PC-9 (cell line): Measurements from ENCODE around the gene SPATA12. TPM values are rescaled to one million over a fixed set of nuclear protein-coding genes. Genes with fewer than 3 reads are reported as not detected.

Source experiments
- BruUV-seq: library from RNA; stranded (reverse); fragments of 400-500 nt; replicated peaks from 2 replicates; lab custom pipeline; 2021; lab: Mats Ljungman, UMichigan
- CTCF ChIA-PET: fragments of 300-600 bp; sonication (Branson Sonifier 250); formaldehyde crosslinking; loops from one replicate; lab custom pipeline; 2022; ENCODE audit warnings: antibody characterized with exemption; lab: Charles Lee
- POLR2A ChIA-PET: fragments of 300-600 bp; sonication (Branson Sonifier 250); formaldehyde crosslinking; loops from one replicate; lab custom pipeline; 2022; ENCODE audit warnings: antibody characterized with exemption; ENCODE audit not compliant: unreplicated experiment; lab: Charles Lee
- DNase-seq, 2 experiments: peaks; one replicate each; pipeline versions ENCODE4 v3.0.0 to v3.0.0-alpha.2; 2015 to 2022; ENCODE audit warnings: mixed read lengths in 1 of 2
- H2AFZ ChIP-seq: fragments of 200-600 bp; sonication (generic); 2 replicates; pipeline ENCODE4 v1.8.1; 2017; ENCODE audit warnings: antibody characterized with exemption
- H3F3A ChIP-seq: fragments of 200-600 bp; sonication (generic); 2 replicates; pipeline ENCODE4 v1.8.1; 2017; ENCODE audit warnings: antibody characterized with exemption, mild to moderate bottlenecking, low read depth; ENCODE audit not compliant: insufficient read depth
- H3K27ac ChIP-seq: fragments of 200-600 bp; sonication (generic); 2 replicates; pipeline ENCODE4 v1.6.1; 2016; ENCODE audit warnings: mixed run types
- H3K27me3 ChIP-seq: fragments of 200-600 bp; sonication (generic); 2 replicates; pipeline ENCODE4 v1.6.1; 2016; ENCODE audit warnings: low read depth, mixed run types; ENCODE audit not compliant: insufficient read depth
- H3K36me3 ChIP-seq: fragments of 200-600 bp; sonication (generic); 2 replicates; pipeline ENCODE4 v1.6.1; 2016; ENCODE audit warnings: low read depth, mixed run types
- H3K4me1 ChIP-seq: fragments of 200-600 bp; sonication (generic); replicated peaks from 2 replicates; pipeline ENCODE4 v1.6.1; 2016; ENCODE audit warnings: mixed run types; ENCODE audit not compliant: insufficient read depth
- H3K4me2 ChIP-seq: fragments of 200-600 bp; sonication (generic); 2 replicates; pipeline ENCODE4 v1.6.1; 2017; ENCODE audit warnings: mixed run types
- H3K4me3 ChIP-seq: fragments of 200-600 bp; sonication (generic); 2 replicates; pipeline ENCODE4 v1.6.1; 2016; ENCODE audit warnings: mixed run types
- H3K79me2 ChIP-seq: fragments of 200-600 bp; sonication (generic); 2 replicates; pipeline ENCODE4 v1.6.1; 2017; ENCODE audit warnings: low read depth, mixed run types
- H3K9me2 ChIP-seq: fragments of 200-600 bp; sonication (generic); 2 replicates; pipeline ENCODE4 v1.8.1; 2017; ENCODE audit warnings: mild to moderate bottlenecking; ENCODE audit not compliant: insufficient read depth
- H3K9me3 ChIP-seq: fragments of 200-600 bp; sonication (generic); 2 replicates; pipeline ENCODE4 v1.8.1; 2016; ENCODE audit warnings: low read depth; ENCODE audit not compliant: insufficient read depth
- H4K20me1 ChIP-seq: fragments of 200-600 bp; sonication (generic); 2 replicates; pipeline ENCODE4 v1.8.1; 2017; ENCODE audit not compliant: insufficient read depth
- EZH2 ChIP-seq: fragments of 200-600 bp; sonication (generic); IDR thresholded peaks from 2 replicates; pipeline ENCODE4 v1.8.0; 2017; ENCODE audit warnings: antibody characterized with exemption, low read depth
- intact Hi-C: fragments of 100-400 bp; cut with micrococcal nuclease; formaldehyde crosslinking; loops from one replicate; pipeline ENCODE4 v1.10.0; 2022; ENCODE audit not compliant: unreplicated experiment
- total RNA-seq: library from RNA; stranded (reverse); gene quantifications from 2 replicates; pipeline ENCODE4 v1.2.3, GENCODE V29; 2021
- TF ChIP-seq, protein P1 (sequence below): fragments of 200-600 bp; sonication (generic); conservative IDR thresholded peaks from 2 replicates; pipeline ENCODE4 v1.6.1; 2017; ENCODE audit warnings: mixed run types, antibody characterized with exemption, mild to moderate bottlenecking, moderate library complexity

Gene SPATA12
- total RNA-seq, 1 experiment from 2014 or later = 0.57 TPM

DNA sequence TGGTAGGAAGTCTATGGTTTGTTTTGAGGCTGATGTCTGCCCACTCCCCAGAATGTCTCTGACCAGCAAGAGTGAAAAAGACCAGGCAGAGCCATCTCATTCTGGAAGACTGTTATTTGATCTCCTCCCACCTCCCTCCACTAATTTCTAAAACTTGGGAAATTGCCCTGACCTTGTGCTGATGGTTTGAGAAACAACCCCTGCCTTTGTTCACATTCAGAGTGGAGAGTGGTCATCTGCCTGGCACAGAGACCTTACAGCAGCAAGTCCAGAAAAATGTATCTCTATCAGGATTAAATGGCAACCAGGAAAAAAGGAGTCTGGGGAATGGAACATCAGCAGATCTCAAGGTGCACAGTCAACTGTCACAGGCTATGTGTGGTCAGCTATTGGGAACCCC, 25.7 kb downstream of the SPATA12 start:
- intact Hi-C loops = no loop called here
- no peaks in the 10 kb centered on the region for H3K9me2 ChIP-seq
- TF ChIP-seq, protein P1, sequence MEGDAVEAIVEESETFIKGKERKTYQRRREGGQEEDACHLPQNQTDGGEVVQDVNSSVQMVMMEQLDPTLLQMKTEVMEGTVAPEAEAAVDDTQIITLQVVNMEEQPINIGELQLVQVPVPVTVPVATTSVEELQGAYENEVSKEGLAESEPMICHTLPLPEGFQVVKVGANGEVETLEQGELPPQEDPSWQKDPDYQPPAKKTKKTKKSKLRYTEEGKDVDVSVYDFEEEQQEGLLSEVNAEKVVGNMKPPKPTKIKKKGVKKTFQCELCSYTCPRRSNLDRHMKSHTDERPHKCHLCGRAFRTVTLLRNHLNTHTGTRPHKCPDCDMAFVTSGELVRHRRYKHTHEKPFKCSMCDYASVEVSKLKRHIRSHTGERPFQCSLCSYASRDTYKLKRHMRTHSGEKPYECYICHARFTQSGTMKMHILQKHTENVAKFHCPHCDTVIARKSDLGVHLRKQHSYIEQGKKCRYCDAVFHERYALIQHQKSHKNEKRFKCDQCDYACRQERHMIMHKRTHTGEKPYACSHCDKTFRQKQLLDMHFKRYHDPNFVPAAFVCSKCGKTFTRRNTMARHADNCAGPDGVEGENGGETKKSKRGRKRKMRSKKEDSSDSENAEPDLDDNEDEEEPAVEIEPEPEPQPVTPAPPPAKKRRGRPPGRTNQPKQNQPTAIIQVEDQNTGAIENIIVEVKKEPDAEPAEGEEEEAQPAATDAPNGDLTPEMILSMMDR = no peak
- TF ChIP-seq EZH2 = no peak
- H3K4me3 ChIP-seq = no peak overlapping the region
- no peak for DNase-seq
- ChIA-PET POLR2A (no interaction called here), CTCF (interaction anchor here (0.5 kb wide), 1 partner anchor 14 kb away, joined by 3 read pairs; no protein-coding TSS in a partner anchor)
- no peaks in the 10 kb centered on the region for H3K79me2 ChIP-seq
- no peaks in the 10 kb centered on the region for H3K27me3 ChIP-seq
- H3K27ac ChIP-seq = no peak overlapping the region
- no peaks in the 10 kb centered on the region for H3K36me3 ChIP-seq
- H2AFZ ChIP-seq = no peak overlapping the region
- no TSS peak for BruUV-seq
- H3F3A ChIP-seq = peaks cover 18% of the 10 kb centered on the region; the same call in 1 of the 2 replicates
- H3K4me2 ChIP-seq = no peak overlapping the region
- H3K9me3 ChIP-seq = no peaks in the 10 kb centered on the region
- peaks cover 31% of the 10 kb centered on the region for H3K4me1 ChIP-seq
- no peaks in the 10 kb centered on the region for H4K20me1 ChIP-seq

DNA sequence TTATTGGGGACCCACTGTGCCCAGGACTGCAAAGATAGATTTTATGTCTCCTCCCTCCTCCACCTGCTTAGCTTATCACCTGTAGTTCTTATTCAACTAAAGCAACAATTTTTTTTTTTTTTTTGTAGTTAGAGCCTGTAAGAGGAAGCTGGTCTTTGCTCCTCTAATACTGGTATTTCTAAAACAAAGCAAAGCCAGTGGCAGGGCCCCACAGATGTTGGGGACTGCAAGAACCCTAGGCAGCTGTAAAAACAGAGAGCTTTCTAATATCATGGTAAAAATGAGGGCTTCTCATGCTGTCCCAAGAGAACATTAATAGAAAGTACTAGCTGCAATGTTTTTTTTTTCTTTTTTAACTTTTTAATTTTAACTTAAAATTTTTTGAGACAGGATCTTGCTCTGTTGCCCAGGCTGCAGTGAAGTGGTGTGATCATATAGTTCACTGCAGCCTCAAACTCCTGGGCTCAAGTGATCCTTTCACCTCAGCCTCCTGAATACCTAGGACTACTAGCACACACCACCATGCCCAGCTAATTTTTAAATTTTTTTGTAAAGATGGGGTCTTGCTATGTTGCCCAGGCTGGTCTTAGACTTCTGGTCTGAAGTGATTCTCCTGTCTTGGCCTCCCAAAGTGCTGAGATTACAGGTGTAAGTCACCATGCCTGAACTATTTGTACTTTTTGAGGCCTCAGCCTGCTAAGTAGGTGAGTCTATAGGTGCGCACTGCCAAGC, 27.1 kb downstream of the SPATA12 start:
- Histone ChIP-seq H3K9me2 (no peaks in the 10 kb centered on the region), H3K9me3 (no peaks in the 10 kb centered on the region), H3K36me3 (no peaks in the 10 kb centered on the region), H3K4me1 (peaks cover 26% of the 10 kb centered on the region), H3K27me3 (no peaks in the 10 kb centered on the region), H3F3A (peaks cover 16% of the 10 kb centered on the region; the same call in 1 of the 2 replicates), H2AFZ (no peak overlapping the region), H3K4me3 (no peak overlapping the region), H4K20me1 (no peaks in the 10 kb centered on the region), H3K4me2 (no peak overlapping the region), H3K27ac (no peak overlapping the region), H3K79me2 (no peaks in the 10 kb centered on the region)
- DNase-seq = no peak
- CTCF ChIA-PET = no interaction called here
- no peak for TF ChIP-seq EZH2
- TF ChIP-seq, protein P1 = no peak
- BruUV-seq = no TSS peak
- intact Hi-C loops = no loop called here
- POLR2A ChIA-PET = no interaction called here

DNA sequence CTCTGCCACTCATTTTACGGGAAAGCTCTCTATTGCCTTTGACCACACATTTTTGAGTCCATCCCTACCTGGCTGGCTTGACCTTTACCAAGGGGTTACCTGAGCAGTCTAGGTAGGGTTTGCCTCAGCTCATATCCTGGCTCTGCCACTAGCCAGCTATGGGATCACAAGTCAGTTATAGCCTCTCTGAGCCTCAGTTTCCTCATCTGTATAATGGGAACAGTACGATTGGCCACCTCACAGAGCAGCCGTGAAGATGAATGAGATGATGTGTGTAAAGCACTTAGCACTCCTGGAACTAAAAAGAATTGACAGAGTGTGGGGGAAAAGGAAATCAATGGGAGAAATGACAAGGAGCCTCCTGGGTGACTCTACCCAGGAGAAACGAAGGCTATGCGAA, 28.0 kb downstream of the SPATA12 start:
- ChIA-PET CTCF (no interaction called here), POLR2A (no interaction called here)
- intact Hi-C loops = no loop called here
- no peak overlapping the region for H3K4me3 ChIP-seq
- no peak overlapping the region for H3K4me2 ChIP-seq
- no peak for TF ChIP-seq EZH2
- TF ChIP-seq, protein P1 = no peak
- H3K4me1 ChIP-seq = peaks cover 16% of the 10 kb centered on the region
- H3K79me2 ChIP-seq = no peaks in the 10 kb centered on the region
- H3F3A ChIP-seq = peaks cover 6% of the 10 kb centered on the region; the same call in 1 of the 2 replicates
- no peaks in the 10 kb centered on the region for H3K36me3 ChIP-seq
- no peak overlapping the region for H2AFZ ChIP-seq
- no TSS peak for BruUV-seq
- no peaks in the 10 kb centered on the region for H3K9me3 ChIP-seq
- no peaks in the 10 kb centered on the region for H4K20me1 ChIP-seq
- no peaks in the 10 kb centered on the region for H3K9me2 ChIP-seq
- no peak for DNase-seq
- no peak overlapping the region for H3K27ac ChIP-seq
- H3K27me3 ChIP-seq = no peaks in the 10 kb centered on the region
